GM21423 (cell line): ENCODE measurements around the gene VSTM2B.

Experiments
- ATAC-seq: cut with Tn5 transposase; IDR thresholded peaks from one replicate; pipeline ENCODE4 v1.9.1; 2021; ENCODE audit warnings: mild to moderate bottlenecking, moderate library complexity; ENCODE audit not compliant: unreplicated experiment

VSTM2B gene

GRCh38 chr19:29495901-29496441, 29.8 kb upstream of the VSTM2B start:
- no peak for ATAC-seq

GRCh38 chr19:29497241-29497640, 28.6 kb upstream of the VSTM2B start:
- ATAC-seq = no peak

DNA sequence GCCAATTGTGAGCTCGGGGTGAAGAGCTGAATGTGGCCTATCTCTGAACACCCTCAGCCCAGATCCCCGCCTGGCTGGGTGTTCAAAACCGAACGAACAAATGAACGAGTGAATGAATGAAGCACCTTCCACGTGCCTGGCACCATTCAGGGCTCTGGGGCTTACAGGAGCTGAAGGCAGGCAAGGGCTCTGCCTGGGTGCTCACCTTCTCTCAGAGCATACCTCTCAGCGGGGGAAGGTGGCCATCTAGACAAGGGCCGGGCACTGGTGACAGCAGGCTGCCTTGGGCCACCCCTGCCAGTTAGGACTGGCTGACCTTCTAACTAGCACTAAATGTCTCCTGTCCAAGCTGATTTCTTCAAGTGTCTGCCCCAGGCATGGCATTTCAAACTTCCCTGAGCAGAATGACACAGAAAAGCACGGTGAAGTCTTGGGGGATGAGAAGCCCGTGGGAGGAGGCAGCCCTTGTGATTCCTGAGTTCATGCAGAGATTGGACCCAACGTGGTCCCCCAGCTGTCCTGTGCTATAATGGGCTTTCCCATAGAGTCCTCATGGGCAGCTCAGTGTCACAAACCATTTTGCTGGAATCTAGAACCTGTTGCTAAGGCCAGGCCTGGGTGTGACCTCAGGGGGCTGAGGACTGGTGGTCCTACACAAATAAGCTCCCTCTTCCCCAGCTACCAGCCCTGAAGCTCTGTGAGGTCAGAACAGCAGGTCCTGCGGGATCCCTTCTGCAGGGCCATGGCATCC, 27.9 kb upstream of the VSTM2B start:
- ATAC-seq = no peak

- no peak for ATAC-seq
Measured at GRCh38 chr19:29499261-29499920, 26.4 kb upstream of the VSTM2B start.

- ATAC-seq = no peak
Measured at GRCh38 chr19:29499921-29500590, 25.7 kb upstream of the VSTM2B start.

GRCh38 chr19:29501816-29502580, 23.8 kb upstream of the VSTM2B start:
- ATAC-seq = no peak

- no peak for ATAC-seq
Measured at GRCh38 chr19:29502581-29502850, 23.3 kb upstream of the VSTM2B start.

DNA sequence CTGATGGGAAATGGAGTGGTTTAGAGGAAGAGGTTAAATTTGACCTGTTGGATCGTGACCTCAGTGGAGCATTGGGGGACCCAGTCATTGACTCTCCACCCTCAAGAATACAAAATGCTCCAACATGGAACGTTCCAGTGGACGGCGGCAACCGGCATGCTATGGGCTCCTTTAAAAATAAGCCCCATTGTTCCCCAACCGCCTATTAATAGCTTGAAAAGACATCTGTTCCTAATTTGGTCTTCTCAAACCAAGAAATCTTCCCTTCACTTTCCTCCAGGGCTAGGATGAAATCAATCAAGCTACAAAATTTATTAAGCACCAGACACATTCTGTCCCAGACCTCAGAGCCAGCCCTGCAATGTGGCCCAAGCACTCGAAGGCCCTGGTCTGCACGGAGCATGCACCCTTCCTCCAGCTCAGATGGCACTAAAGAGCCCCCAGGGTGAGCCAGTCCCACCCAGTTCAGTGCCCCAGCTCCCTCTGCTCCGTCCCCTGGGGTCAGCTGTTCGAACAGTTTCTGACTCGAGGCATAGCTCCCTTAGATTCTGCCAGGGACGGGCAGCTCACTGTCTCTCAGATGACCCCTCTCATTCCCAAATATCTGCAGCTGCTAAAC, 22.5 kb upstream of the VSTM2B start:
- ATAC-seq = no peak

GRCh38 chr19:29503785-29504184, 22.0 kb upstream of the VSTM2B start:
- ATAC-seq = no peak

GRCh38 chr19:29504454-29504853, 21.3 kb upstream of the VSTM2B start:
- ATAC-seq = no peak

- no peak for ATAC-seq
Measured at GRCh38 chr19:29505097-29505824, 20.5 kb upstream of the VSTM2B start.

GRCh38 chr19:29506619-29506911, 19.2 kb upstream of the VSTM2B start:
- no peak for ATAC-seq

DNA sequence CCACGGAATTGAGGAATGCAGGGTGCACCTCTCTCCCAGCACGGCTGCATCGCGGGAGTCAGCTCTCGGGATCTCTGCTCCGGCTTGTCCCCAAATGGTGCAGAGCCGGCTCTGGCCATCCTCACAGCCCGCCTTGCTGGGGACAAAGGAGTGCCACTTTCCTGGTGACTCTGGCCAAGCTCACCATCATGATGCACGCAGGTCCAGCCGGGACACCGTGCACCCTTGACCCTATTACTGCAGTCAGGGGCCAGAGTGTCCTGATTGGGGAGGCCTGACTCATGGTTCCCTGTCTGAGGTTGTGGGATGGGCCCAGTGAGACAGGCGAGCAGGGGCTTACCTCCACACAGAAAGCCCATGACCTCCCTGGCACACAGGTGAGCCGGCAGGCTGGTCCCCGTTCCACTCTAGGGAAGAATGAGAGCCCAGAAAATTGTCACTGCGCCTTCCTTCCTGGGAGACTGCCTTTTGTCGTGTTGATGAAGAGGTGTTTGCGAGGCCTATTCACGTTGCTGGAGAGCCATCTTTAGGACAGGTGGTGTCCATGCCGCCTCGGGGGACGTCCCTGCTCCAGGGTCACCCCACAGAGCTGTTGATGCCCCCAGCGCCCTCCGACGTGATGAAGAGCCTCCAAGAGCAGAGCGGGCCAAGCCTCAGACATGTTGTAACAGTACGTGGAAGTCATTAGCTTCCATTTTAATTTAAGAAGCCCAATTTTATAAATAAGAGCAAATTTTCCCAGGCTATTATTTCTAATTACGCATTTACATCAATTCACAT, 18.5 kb upstream of the VSTM2B start:
- no peak for ATAC-seq

GRCh38 chr19:29508181-29508580, 17.6 kb upstream of the VSTM2B start:
- no peak for ATAC-seq

- no peak for ATAC-seq
Measured at GRCh38 chr19:29509456-29509855, 16.3 kb upstream of the VSTM2B start.

- ATAC-seq = no peak
Measured at GRCh38 chr19:29510701-29511265, 15.0 kb upstream of the VSTM2B start.

GRCh38 chr19:29511768-29512167, 14.0 kb upstream of the VSTM2B start:
- no peak for ATAC-seq

DNA sequence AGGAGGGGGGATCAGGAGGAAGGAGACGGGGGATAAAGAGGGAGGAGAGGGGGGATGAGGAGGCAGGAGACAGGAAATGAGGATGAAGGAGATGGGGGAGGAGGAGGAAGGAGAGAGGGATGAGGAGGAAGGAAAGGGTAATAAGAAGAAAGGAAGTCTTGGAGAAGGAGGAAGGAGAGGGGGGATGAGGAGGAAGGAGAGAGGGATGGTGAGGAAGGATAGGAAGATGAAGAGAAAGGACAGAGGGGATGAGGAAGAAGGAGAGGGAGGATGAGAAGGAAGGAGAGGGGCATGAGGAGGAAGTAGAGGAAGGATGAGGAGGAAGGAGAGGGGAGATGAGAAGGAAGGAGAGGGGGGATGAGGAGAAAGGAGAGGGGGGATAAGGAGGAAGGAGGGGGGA, 13.0 kb upstream of the VSTM2B start:
- ATAC-seq = no peak

GRCh38 chr19:29514525-29515232, 11.1 kb upstream of the VSTM2B start:
- no peak for ATAC-seq
